ENCODE results near the gene HMGCS1. TPM values are rescaled to one million over a fixed set of nuclear protein-coding genes. Genes with fewer than 3 reads are reported as not detected.

The HMGCS1 gene
- total and polyA plus RNA-seq, 3 experiments from 2014 or later, result 9.4 to 75.1 (median 70.3) TPM

- no peak for DNase-seq
- peaks cover 0 to 3% (median 2%) of the 10 kb centered on the region in 3 donors for H3K36me3 Mint-ChIP-seq
- peaks cover 0 to 13% (median 3%) of the 10 kb centered on the region in 3 donors for H3K4me1 Mint-ChIP-seq
- ChIA-PET POLR2A (no interaction called here), CTCF (no interaction called here)
- no peak overlapping the region for H3K4me3 ChIP-seq (ENCODE audit: low read length)
- no peaks in the 10 kb centered on the region for H3K9me3 ChIP-seq (ENCODE audit: low read length)
- no peaks in the 10 kb centered on the region for H3K36me3 ChIP-seq (ENCODE audit: insufficient read depth, low read length)
- peaks cover 21 to 53% of the 10 kb centered on the region in 2 donors for H3K27me3 Mint-ChIP-seq
- no peaks in the 10 kb centered on the region for H3K4me1 ChIP-seq (ENCODE audit: insufficient read depth, low read length)
- H3K4me3 Mint-ChIP-seq, result peak overlapping the region in 2 of 7 donors; percentile 49 to 63
- H3K27ac Mint-ChIP-seq, result peak overlapping the region in 1 of 8 donors; percentile 25
- H3K27ac ChIP-seq (ENCODE audit: low read depth, low read length), result no peak overlapping the region
- no peaks in the 10 kb centered on the region for H3K9me3 Mint-ChIP-seq
- H3K27me3 ChIP-seq (ENCODE audit: insufficient read depth, low read length, poor library complexity, severe bottlenecking), result no peaks in the 10 kb centered on the region
Measured at GRCh38 chr5:43244823-43245565, 68.2 kb downstream of the HMGCS1 start.

GRCh38 chr5:43243270-43243669 is 69.9 kb downstream of the HMGCS1 start:
- Mint-ChIP-seq H3K4me1 (peaks cover 0 to 13% (median 3%) of the 10 kb centered on the region in 3 donors), H3K36me3 (peaks cover 0 to 2% (median 1%) of the 10 kb centered on the region in 3 donors), H3K4me3 (no peak overlapping the region), H3K27ac (no peak overlapping the region), H3K9me3 (no peaks in the 10 kb centered on the region), H3K27me3 (peaks cover 21 to 54% of the 10 kb centered on the region in 2 donors)
- Histone ChIP-seq H3K4me1 (ENCODE audit: insufficient read depth, low read length) (no peaks in the 10 kb centered on the region), H3K9me3 (ENCODE audit: low read length) (no peaks in the 10 kb centered on the region), H3K27ac (ENCODE audit: low read depth, low read length) (no peak overlapping the region), H3K4me3 (ENCODE audit: low read length) (no peak overlapping the region), H3K36me3 (ENCODE audit: insufficient read depth, low read length) (no peaks in the 10 kb centered on the region), H3K27me3 (ENCODE audit: insufficient read depth, low read length, poor library complexity, severe bottlenecking) (no peaks in the 10 kb centered on the region)
- POLR2A ChIA-PET, result no interaction called here
- CTCF ChIA-PET, result interaction anchor here (0.7 kb wide), 1 partner anchor 10 kb away, joined by 3 read pairs; no protein-coding TSS in a partner anchor
- no peak for DNase-seq

GRCh38 chr5:43242196-43242595 is 71.0 kb downstream of the HMGCS1 start:
- POLR2A ChIA-PET, result no interaction called here
- Mint-ChIP-seq H3K27ac (no peak overlapping the region), H3K4me3 (no peak overlapping the region), H3K36me3 (peaks cover 0 to 2% (median 0%) of the 10 kb centered on the region in 3 donors), H3K4me1 (peaks cover 0 to 13% (median 3%) of the 10 kb centered on the region in 3 donors), H3K27me3 (peaks cover 21 to 51% of the 10 kb centered on the region in 2 donors), H3K9me3 (no peaks in the 10 kb centered on the region)
- no peak overlapping the region for H3K27ac ChIP-seq (ENCODE audit: low read depth, low read length)
- CTCF ChIA-PET, result no interaction called here
- no peak overlapping the region for H3K4me3 ChIP-seq (ENCODE audit: low read length)
- no peaks in the 10 kb centered on the region for H3K36me3 ChIP-seq (ENCODE audit: insufficient read depth, low read length)
- no peak for DNase-seq
- no peaks in the 10 kb centered on the region for H3K4me1 ChIP-seq (ENCODE audit: insufficient read depth, low read length)
- no peaks in the 10 kb centered on the region for H3K9me3 ChIP-seq (ENCODE audit: low read length)
- no peaks in the 10 kb centered on the region for H3K27me3 ChIP-seq (ENCODE audit: insufficient read depth, low read length, poor library complexity, severe bottlenecking)

Other genes starting within 250 kb of the HMGCS1 start
- gene ZNF131, start 192.5 kb downstream of the HMGCS1 start, total RNA-seq, result 10 to 100 TPM; 39.2 to 39.5 TPM
- gene ZNF131, start 192.5 kb downstream of the HMGCS1 start, polyA plus RNA-seq, result 63.9 TPM
- gene NIM1K, start 121.2 kb downstream of the HMGCS1 start, total RNA-seq, result under 1 TPM; 0.40 to 0.70 TPM
- 0.20 TPM for gene NIM1K, start 121.2 kb downstream of the HMGCS1 start, polyA plus RNA-seq
- 1 to 10 TPM; 8.4 to 8.6 TPM for gene CCL28, start 99.0 kb upstream of the HMGCS1 start, total RNA-seq
- 7.5 TPM for gene CCL28, start 99.0 kb upstream of the HMGCS1 start, polyA plus RNA-seq
- gene TMEM267, start 170.5 kb upstream of the HMGCS1 start, total RNA-seq, result 10 to 100 TPM; 18.4 to 19.6 TPM
- 21.2 TPM for gene TMEM267, start 170.5 kb upstream of the HMGCS1 start, polyA plus RNA-seq
- 1 to 10 TPM; 7.4 to 9.0 TPM for gene C5orf34, start 201.7 kb upstream of the HMGCS1 start, total RNA-seq
- 0.91 TPM for gene C5orf34, start 201.7 kb upstream of the HMGCS1 start, polyA plus RNA-seq
- 10 to 100 TPM; 57.2 to 59.3 TPM for gene PAIP1, start 243.7 kb upstream of the HMGCS1 start, total RNA-seq
- 40.4 TPM for gene PAIP1, start 243.7 kb upstream of the HMGCS1 start, polyA plus RNA-seq